Endothelial cell of umbilical vein (primary cell): ENCODE data around the gene PHKG1. TPM values are rescaled to one million over a fixed set of nuclear protein-coding genes. Genes with fewer than 3 reads are reported as not detected.

Experiments used
- BruUV-seq: library from RNA; stranded (reverse); fragments of 400-500 nt; replicated peaks from 2 replicates; lab custom pipeline; 2021; lab: Mats Ljungman, UMichigan
- CTCF ChIA-PET: fragments of 300-600, 350-600 bp; sonication (Branson Sonifier 250); formaldehyde crosslinking; loops from one replicate; lab custom pipeline; 2021; ENCODE audit warnings: antibody characterized with exemption, inconsistent platforms; lab: Charles Lee
- POLR2A ChIA-PET: fragments of 300-600, 350-600 bp; sonication (Branson Sonifier 250); formaldehyde crosslinking; loops from one replicate; lab custom pipeline; 2021; ENCODE audit warnings: antibody characterized with exemption, inconsistent platforms; lab: Charles Lee
- DNase-seq: peaks from one replicate; pipeline ENCODE4 v3.0.0-alpha.2; 2011; ENCODE audit warnings: low read depth, low spot score
- FAIRE-seq: peaks from 2 replicates; lab custom pipeline; 2011; peaks lifted over from hg19 to GRCh38; lab: Jason Lieb, UNC
- H2AFZ ChIP-seq: 2 replicates; pipeline ENCODE4 v1.6.0; 2012; ENCODE audit warnings: low read depth, low read length, control low read depth, inconsistent platforms
- H3K27ac ChIP-seq: 2 replicates; pipeline ENCODE4 v1.5.1; 2011; ENCODE audit warnings: low read depth, mild to moderate bottlenecking, control low read depth, low read length, moderate library complexity; ENCODE audit not compliant: insufficient read depth
- H3K27me3 ChIP-seq, 2 experiments: 2 replicates each; pipeline versions ENCODE4 v1.6.0 to v1.6.1; 2011; ENCODE audit warnings: low read length in 2 of 2, mixed read lengths in 1 of 2; ENCODE audit not compliant: control insufficient read depth in 2 of 2, insufficient read depth in 2 of 2
- H3K36me3 ChIP-seq, 2 experiments: 2 replicates in 1 of 2; 3 replicates in 1 of 2; pipeline ENCODE4 v1.5.1; 2011; ENCODE audit warnings: low read length in 2 of 2, mild to moderate bottlenecking in 1 of 2, moderate library complexity in 1 of 2; ENCODE audit not compliant: control insufficient read depth in 2 of 2, insufficient read depth in 2 of 2; ENCODE audit errors: extremely low read depth in 1 of 2
- H3K4me1 ChIP-seq: 3 replicates; pipeline ENCODE4 v1.5.1; 2011; ENCODE audit warnings: mild to moderate bottlenecking, low read length; ENCODE audit not compliant: control insufficient read depth, insufficient read depth; ENCODE audit errors: extremely low read depth
- H3K4me2 ChIP-seq: 2 replicates; pipeline ENCODE4 v1.6.1; 2011; ENCODE audit warnings: low read length, control low read depth, mixed read lengths; ENCODE audit not compliant: insufficient read depth
- H3K4me3 ChIP-seq, 3 experiments: fragments of 200-600 bp in 1 of 3; sonication (generic), shearing (Covaris generic) in 1 of 3; replicated peaks in 1 of 3; 2 replicates each; pipeline ENCODE4 v1.5.1; 2011 to 2016; ENCODE audit warnings: control low read depth in 3 of 3, low read length in 3 of 3, mild to moderate bottlenecking in 2 of 3, inconsistent platforms in 1 of 3, low read depth in 1 of 3, moderate library complexity in 1 of 3; ENCODE audit not compliant: insufficient read depth in 1 of 3
- H3K79me2 ChIP-seq: 2 replicates; pipeline ENCODE4 v1.6.0; 2012; ENCODE audit warnings: low read length, inconsistent platforms; ENCODE audit not compliant: control insufficient read depth, insufficient read depth
- H3K9ac ChIP-seq: replicated peaks from 2 replicates; pipeline ENCODE3; 2011; ENCODE audit warnings: low read length, control low read depth; ENCODE audit not compliant: insufficient read depth; ENCODE audit errors: extremely low read depth
- H3K9me1 ChIP-seq: replicated peaks from 3 replicates; pipeline ENCODE4 v1.6.0; 2011; ENCODE audit warnings: mild to moderate bottlenecking, low read length; ENCODE audit not compliant: control insufficient read depth, insufficient read depth; ENCODE audit errors: extremely low read depth
- H3K9me3 ChIP-seq: replicated peaks from 2 replicates; pipeline ENCODE4 v1.5.1; 2012; ENCODE audit warnings: low read length, inconsistent platforms; ENCODE audit not compliant: control insufficient read depth, insufficient read depth
- H4K20me1 ChIP-seq: replicated peaks from 2 replicates; pipeline ENCODE3; 2011; ENCODE audit warnings: mild to moderate bottlenecking, low read length; ENCODE audit not compliant: control insufficient read depth, insufficient read depth; ENCODE audit errors: extremely low read depth
- CTCF ChIP-seq, 2 donors: IDR thresholded peaks; 1 replicate in 1 of 2; 2 replicates in 1 of 2; pipeline ENCODE4 v1.5.1; 2011; ENCODE audit warnings: low read length in 2 of 2, mild to moderate bottlenecking in 2 of 2, moderate library complexity in 2 of 2, control low read depth in 1 of 2, inconsistent platforms in 1 of 2, low read depth in 1 of 2; ENCODE audit not compliant: insufficient read depth in 1 of 2; ENCODE audit errors: extremely low read depth in 1 of 2
- FOS ChIP-seq: IDR thresholded peaks from 2 replicates; pipeline ENCODE4 v1.6.1; 2011; ENCODE audit warnings: mild to moderate bottlenecking, low read length, moderate library complexity, borderline replicate concordance; ENCODE audit not compliant: insufficient read depth
- JUN ChIP-seq: IDR thresholded peaks from 2 replicates; pipeline ENCODE4 v1.6.1; 2011; ENCODE audit warnings: borderline replicate concordance, low read depth; ENCODE audit not compliant: insufficient read length, insufficient read depth
- MYC ChIP-seq: IDR thresholded peaks from one replicate; pipeline ENCODE4 v1.6.1; 2011; ENCODE audit warnings: mild to moderate bottlenecking, low read depth, low read length
- POLR2A ChIP-seq: IDR thresholded peaks from 2 replicates; pipeline ENCODE4 v1.6.1; 2012; ENCODE audit warnings: low read depth, mild to moderate bottlenecking, control low read depth, low read length
- POLR2AphosphoS5 ChIP-seq: IDR thresholded peaks from 2 replicates; pipeline ENCODE4 v1.6.1; 2012; ENCODE audit warnings: low read depth, mild to moderate bottlenecking, control low read depth, low read length, moderate library complexity; ENCODE audit not compliant: insufficient read depth
- dilution Hi-C: fragments of 300-500 bp; cut with MboI; formaldehyde crosslinking; loops from one replicate; pipeline ENCODE4 v1.15.0; 2019; ENCODE audit warnings: low sequenced_read_pairs; ENCODE audit not compliant: extremely low pct_ligation_motif_present
- intact Hi-C: fragments of 100-400 bp; cut with micrococcal nuclease; formaldehyde crosslinking; loops from one replicate; pipeline ENCODE4 v1.10.0; 2022
- polyA plus RNA-seq, 4 experiments: library from polyadenylated mRNA; depleted of rRNA in 3 of 4; stranded (reverse) in 3 of 4; unstranded in 1 of 4; fragments of >200 nt; gene quantifications; 2 replicates each; pipeline versions ENCODE4 v1.2.1 to v1.2.3, GENCODE V29; 2011 to 2012; ENCODE audit warnings: missing spikeins in 1 of 4
- total RNA-seq: library from RNA; stranded (reverse); gene quantifications from 2 replicates; pipeline ENCODE4 v1.2.3, GENCODE V29; 2021
- TF ChIP-seq, protein P1 (sequence below): IDR thresholded peaks from 2 replicates; pipeline ENCODE4 v1.6.1; 2011; ENCODE audit not compliant: insufficient read depth, insufficient read length

PHKG1 gene
- total and polyA plus RNA-seq, 2 donors (not counting 3 experiments of a cell fraction or from before 2014, with no cell fraction given) = 0.32 to 1.00 TPM

DNA sequence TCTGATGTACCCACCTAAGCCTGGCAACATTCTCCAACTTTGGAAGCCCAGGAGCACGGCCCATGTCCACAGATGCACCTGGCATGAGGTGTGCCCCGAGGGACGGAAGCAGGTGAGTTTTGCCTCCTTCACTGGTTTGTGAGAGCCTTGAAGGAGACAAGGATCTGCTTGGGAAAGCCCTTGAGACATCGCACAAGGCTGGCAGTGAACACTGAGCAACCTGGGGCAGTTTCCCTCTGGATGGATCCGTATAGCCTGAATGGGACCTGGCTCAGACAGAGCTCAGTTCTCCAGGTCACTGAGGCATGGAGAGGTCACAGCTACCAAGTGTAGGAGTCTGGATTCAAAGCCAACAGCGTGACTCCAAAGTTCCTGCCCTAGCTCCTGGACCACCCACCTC is 32.2 kb upstream of the PHKG1 start:
- Histone ChIP-seq H3K4me2 (no peak overlapping the region), H3K27me3 (no peaks in the 10 kb centered on the region), H3K79me2 (no peaks in the 10 kb centered on the region), H3K4me1 (no peaks in the 10 kb centered on the region), H3K9ac (no peak overlapping the region), H3K9me1 (no peaks in the 10 kb centered on the region), H3K36me3 (no peaks in the 10 kb centered on the region), H4K20me1 (no peaks in the 10 kb centered on the region), H3K9me3 (no peaks in the 10 kb centered on the region), H3K4me3 (no peak overlapping the region), H3K27ac (no peak overlapping the region), H2AFZ (no peak overlapping the region)
- CTCF ChIA-PET = no interaction called here
- dilution Hi-C loops = no loop called here
- POLR2A ChIA-PET = no interaction called here
- BruUV-seq = no TSS peak
- no peak for DNase-seq
- intact Hi-C loops = no loop called here
- no peak for TF ChIP-seq MYC
- TF ChIP-seq POLR2A = no peak
- no peak for TF ChIP-seq FOS
- TF ChIP-seq CTCF (IDR thresholded peaks at IDR 0.05; ENCODE audit: extremely low read depth in 1 of 2, insufficient read depth in 1 of 2, low read depth in 1 of 2, low read length in 2 of 2) = no peak
- TF ChIP-seq JUN = no peak
- no peak for TF ChIP-seq POLR2AphosphoS5
- FAIRE-seq = no peak

DNA sequence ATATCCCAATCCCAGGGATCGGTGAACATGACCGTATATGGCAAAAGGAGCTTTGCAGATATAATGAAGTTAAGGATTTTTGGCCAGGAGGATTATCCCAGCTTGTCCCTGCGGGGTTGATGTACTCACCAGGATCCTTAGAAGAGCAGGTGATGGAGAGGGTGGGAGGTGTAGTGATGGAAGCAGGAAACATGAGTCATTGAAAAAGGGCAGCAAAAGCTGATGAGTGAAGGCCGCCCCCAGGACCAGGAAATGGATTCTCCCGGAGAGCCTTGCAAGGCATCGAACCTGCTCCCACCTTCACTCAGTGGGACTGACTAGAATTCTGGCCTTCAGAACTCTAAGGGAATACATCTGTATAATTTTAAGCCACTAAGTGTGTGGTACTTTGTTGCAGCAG is 28.7 kb upstream of the PHKG1 start:
- Histone ChIP-seq H3K79me2 (no peaks in the 10 kb centered on the region), H3K36me3 (no peaks in the 10 kb centered on the region), H3K4me1 (no peaks in the 10 kb centered on the region), H3K9me3 (no peaks in the 10 kb centered on the region), H3K27ac (no peak overlapping the region), H3K4me3 (no peak overlapping the region), H3K9ac (no peak overlapping the region), H3K4me2 (no peak overlapping the region), H4K20me1 (no peaks in the 10 kb centered on the region), H2AFZ (no peak overlapping the region), H3K27me3 (peaks cover 0 to 2% of the 10 kb centered on the region in 2 experiments), H3K9me1 (no peaks in the 10 kb centered on the region)
- TF ChIP-seq JUN = no peak
- TF ChIP-seq MYC = no peak
- TF ChIP-seq, protein P1, sequence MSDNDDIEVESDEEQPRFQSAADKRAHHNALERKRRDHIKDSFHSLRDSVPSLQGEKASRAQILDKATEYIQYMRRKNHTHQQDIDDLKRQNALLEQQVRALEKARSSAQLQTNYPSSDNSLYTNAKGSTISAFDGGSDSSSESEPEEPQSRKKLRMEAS = no peak
- CTCF ChIA-PET = no interaction called here
- BruUV-seq = no TSS peak
- DNase-seq (no peak), FAIRE-seq (no peak)
- POLR2A ChIA-PET = no interaction called here
- dilution Hi-C loops = no loop called here
- intact Hi-C loops = no loop called here
